ENCODE results near the gene CCBE1. TPM values are rescaled to one million over a fixed set of nuclear protein-coding genes. Genes with fewer than 3 reads are reported as not detected.

CCBE1 gene
- total RNA-seq, 1 donor from 2014 or later: 14.0 TPM

- Histone ChIP-seq H3K27ac (no peak overlapping the region), H3K36me3 (no peaks in the 10 kb centered on the region), H3K27me3 (ENCODE audit: low read depth) (no peaks in the 10 kb centered on the region), H3K9me3 (no peaks in the 10 kb centered on the region), H3K4me3 (no peak overlapping the region), H3K4me1 (no peaks in the 10 kb centered on the region)
- ATAC-seq: no peak
- TF ChIP-seq CTCF (IDR thresholded peaks at IDR 0.05): no peak
- intact Hi-C loops (cut with DNase I): no loop called here
- DNase-seq: no peak
Observed at GRCh38 chr18:59562751-59563150, 134.5 kb downstream of the CCBE1 start.

GRCh38 chr18:59561612-59562011, 135.6 kb downstream of the CCBE1 start:
- Histone ChIP-seq H3K9me3 (no peaks in the 10 kb centered on the region), H3K4me3 (no peak overlapping the region), H3K36me3 (no peaks in the 10 kb centered on the region), H3K27ac (no peak overlapping the region), H3K27me3 (ENCODE audit: low read depth) (no peaks in the 10 kb centered on the region), H3K4me1 (no peaks in the 10 kb centered on the region)
- ATAC-seq (no peak), DNase-seq (no peak)
- no peak for TF ChIP-seq CTCF (IDR thresholded peaks at IDR 0.05)
- intact Hi-C loops (cut with DNase I): no loop called here

- intact Hi-C loops (cut with DNase I): no loop called here
- no peaks in the 10 kb centered on the region for H3K9me3 ChIP-seq
- H3K36me3 ChIP-seq: no peaks in the 10 kb centered on the region
- no peaks in the 10 kb centered on the region for H3K27me3 ChIP-seq (ENCODE audit: low read depth)
- no peak for TF ChIP-seq CTCF (IDR thresholded peaks at IDR 0.05)
- H3K4me3 ChIP-seq: no peak overlapping the region
- no peak for DNase-seq
- no peaks in the 10 kb centered on the region for H3K4me1 ChIP-seq
- H3K27ac ChIP-seq: no peak overlapping the region
- peak in 1 of 2 donors; percentile 23 for ATAC-seq
Observed at GRCh38 chr18:59560556-59560955, 136.7 kb downstream of the CCBE1 start.

GRCh38 chr18:59559528-59559927, 137.7 kb downstream of the CCBE1 start:
- Histone ChIP-seq H3K4me3 (no peak overlapping the region), H3K36me3 (no peaks in the 10 kb centered on the region), H3K4me1 (no peaks in the 10 kb centered on the region), H3K27ac (no peak overlapping the region), H3K27me3 (ENCODE audit: low read depth) (no peaks in the 10 kb centered on the region), H3K9me3 (no peaks in the 10 kb centered on the region)
- DNase-seq (no peak), ATAC-seq (no peak)
- intact Hi-C loops (cut with DNase I): no loop called here
- TF ChIP-seq CTCF (IDR thresholded peaks at IDR 0.05): no peak

- Histone ChIP-seq H3K4me3 (no peak overlapping the region), H3K27me3 (ENCODE audit: low read depth) (no peaks in the 10 kb centered on the region), H3K36me3 (no peaks in the 10 kb centered on the region), H3K27ac (no peak overlapping the region), H3K4me1 (no peaks in the 10 kb centered on the region), H3K9me3 (no peaks in the 10 kb centered on the region)
- TF ChIP-seq CTCF (IDR thresholded peaks at IDR 0.05): no peak
- no peak for DNase-seq
- ATAC-seq: no peak
- intact Hi-C loops (cut with DNase I): no loop called here
Observed at GRCh38 chr18:59555995-59556659, 141.1 kb downstream of the CCBE1 start.

Measured in lower lobe of right lung (tissue), 2 donors.